ENCODE results near the gene VPS37C.

Gene VPS37C

DNA sequence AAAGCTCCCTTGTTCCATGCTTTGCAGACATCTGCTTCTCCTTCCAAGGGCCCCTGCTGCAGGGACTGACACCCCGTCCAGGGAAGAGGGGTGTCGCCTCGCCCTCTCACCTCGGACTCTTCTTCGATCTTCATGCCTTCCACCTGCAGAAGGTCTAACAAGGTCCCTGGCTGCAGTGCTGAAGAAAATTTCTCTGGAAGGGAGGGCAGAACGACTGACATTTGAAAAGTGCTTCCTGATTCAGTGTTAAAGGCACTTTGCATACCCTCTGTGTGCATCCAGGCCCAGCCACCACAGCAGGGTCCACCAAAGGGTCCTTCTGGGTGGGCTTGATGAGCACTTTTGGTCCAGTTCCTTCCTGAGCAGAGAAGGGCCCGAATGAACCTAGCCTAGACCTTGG lies 28.1 kb downstream of the VPS37C start:
- DNase-seq (ENCODE audit: low spot score), result no peak

DNA sequence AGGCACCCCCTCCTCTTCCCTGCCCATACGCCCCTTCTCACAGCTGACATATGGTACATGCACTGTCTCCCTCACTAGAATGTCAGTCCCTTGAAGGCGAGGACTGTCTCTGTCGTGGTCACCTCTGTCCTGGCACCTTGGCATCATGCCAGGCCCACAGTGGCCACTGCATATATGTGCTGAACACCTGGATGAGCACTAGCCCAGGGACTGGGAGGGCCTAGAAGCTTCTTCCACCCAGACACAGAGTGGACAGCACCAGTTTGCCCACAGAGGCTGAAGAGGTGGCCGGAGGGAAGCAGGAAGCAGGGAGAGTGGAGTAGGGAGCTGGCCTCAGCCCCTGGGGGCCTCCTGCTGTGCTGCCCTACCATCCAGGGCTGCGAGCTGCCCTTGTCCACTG lies 28.6 kb downstream of the VPS37C start:
- DNase-seq (ENCODE audit: low spot score), result no peak

DNA sequence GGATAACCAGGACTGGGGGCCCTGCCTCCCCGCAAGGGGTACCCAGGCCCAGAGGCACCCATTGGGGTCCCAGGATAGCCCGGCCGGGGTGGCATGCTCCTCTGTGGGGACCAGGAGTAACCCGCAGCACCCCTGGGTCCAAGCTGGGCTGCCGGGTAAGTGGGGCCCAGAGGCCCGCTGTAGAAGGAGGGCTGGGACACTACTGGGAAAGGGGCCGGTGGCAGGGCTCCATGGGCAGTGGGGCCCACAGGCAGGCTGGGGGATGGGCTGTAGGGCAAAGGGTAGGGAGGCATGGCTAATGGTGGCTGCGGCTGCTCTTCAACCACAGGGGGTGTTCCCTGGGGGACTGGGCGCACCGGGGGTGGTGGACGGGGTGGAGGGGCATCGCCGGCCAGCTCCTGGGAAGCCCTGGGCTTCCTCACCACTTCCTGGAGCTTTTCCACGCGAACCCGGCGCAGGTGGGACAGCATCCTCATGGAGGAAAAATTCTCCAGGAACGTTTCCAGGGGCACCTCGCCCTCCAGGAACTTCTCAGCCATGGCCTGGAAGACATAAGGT lies 29.1 kb downstream of the VPS37C start:
- DNase-seq (ENCODE audit: low spot score), result no peak

DNA sequence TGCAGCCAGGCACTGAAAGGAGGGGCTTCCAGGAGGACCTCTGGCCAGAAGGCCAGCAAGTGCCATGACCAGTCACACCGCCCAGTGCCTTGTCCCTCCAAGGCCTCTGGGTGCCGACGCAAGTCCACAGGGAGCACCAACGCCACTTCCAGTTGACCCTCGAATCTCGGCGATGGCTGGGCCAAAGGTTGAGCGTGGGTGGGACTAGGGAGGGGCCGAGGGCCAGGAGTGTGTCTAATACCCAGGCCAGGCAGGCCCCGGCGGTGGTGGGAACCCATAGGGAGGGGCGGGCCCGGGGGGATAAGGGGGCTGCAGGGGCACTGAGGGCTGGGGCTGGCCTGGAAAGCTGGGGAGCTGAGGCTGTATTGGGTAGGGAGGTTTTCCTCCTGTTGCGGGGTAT lies 29.6 kb downstream of the VPS37C start:
- DNase-seq (ENCODE audit: low spot score), result no peak

DNA sequence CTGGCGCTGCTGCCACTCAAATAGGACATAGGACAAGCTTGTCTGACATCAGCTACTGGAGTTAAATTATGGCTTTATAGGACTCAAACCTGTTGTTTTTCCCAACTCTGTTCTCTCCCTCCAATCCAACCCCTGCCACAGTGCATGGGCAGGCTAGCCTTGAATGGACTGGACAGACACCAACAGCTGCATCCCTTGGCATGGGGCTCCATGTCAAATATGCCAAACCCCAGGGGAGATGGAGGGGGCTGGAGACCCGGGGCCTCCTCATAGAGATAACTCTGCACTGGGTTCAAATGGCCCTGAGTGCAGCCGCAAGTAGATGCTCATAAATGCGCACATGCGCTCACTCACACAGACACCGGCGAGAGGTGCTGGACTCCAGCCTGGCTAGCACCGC lies 30.0 kb downstream of the VPS37C start:
- DNase-seq (ENCODE audit: low spot score), result no peak

DNA sequence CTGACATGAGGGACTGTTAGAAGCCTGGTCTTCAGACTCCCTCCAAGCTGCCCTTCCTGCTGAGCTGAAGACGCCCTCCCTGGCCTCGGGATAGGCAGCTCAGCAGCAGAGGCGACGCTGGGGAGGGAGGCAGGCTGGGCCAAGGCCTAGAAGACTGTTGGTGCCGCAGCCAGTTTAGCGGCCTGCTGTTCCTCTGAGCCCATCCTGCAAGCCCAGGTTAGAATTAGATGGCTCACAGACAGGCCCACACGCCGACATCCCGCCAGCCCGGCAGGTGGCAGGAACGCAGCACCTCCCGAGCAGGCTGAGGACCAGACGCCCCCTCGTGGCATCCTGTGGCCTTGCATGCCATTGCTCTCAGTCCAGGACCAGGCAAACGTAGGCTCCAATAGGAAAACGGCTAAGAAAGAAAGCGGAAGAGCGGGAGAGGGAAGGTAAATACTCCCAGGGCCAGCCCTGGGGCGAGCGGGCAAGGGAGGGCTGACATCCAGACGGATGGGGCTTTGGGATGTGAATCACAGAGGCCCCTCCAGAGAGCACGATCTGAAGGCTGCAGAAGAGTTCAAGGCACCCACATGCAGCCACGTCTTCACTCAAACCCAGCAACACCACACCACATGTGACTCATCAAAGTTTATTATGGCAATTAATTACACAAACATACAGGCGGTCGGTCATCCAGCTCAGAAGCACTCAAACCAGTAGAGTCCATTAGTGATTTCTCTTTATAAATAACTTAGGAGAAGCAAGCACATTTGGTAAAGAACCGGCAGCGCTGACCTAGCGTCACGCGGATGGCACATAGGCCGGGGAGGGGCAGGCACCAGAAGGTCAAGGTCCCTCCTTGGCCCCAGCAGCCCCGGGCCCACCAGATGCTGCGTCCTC lies 31.3 kb downstream of the VPS37C start:
- peak; percentile 96 for DNase-seq (ENCODE audit: low spot score)

DNA sequence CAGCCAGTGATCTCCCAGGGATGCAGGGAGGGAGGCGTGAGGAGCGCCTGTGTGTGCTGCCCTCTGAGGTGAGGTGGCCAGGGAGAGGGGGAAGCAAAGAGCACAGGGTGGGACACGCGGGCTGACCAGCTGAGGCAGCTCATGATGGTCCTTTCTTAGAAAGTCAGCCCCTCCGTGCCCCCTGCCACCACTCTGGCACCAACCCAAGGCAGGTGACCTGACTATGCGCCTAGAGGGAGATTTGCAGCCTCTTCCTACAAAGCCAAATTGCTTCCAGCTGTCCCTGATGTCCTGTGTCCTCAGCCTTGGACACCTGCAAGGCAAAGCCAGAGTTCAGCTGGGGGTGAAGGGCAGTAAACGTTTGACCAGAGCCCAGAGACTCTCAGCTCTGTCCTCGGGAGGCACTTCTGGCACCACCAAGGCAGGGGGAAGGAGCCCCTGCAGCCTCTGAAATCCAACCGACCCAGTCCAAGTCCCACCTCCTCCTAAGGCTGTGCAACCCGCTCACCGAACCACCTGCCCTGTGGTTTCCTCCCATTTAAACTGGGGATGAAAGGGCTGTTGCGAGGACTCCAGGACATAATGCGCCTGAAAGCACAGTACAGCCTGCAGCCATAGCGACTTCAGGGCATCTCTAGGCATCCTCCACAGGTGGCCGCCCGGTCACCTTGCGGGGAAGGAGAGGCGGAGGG lies 32.1 kb downstream of the VPS37C start:
- DNase-seq (ENCODE audit: low spot score), result no peak

DNA sequence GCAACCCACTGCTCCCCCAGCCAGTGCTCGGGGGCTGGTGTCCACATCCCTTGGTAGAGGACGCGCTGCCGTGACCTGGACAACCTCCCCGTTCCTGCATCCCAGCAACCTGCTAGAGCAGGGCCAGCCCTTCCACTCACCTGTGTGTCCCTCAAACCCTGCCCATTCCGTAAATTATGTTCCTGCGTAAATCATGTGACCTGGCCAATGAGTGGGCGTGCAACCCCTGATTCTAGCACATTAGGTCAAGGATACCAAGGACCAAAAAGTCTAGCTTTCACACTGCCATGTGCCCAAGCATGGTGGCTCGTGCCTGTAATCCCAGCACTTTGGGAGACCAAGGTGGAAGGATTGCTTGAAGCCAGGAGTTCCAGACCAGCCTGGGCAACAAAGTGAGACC lies 33.2 kb downstream of the VPS37C start:
- DNase-seq (ENCODE audit: low spot score), result no peak

DNA sequence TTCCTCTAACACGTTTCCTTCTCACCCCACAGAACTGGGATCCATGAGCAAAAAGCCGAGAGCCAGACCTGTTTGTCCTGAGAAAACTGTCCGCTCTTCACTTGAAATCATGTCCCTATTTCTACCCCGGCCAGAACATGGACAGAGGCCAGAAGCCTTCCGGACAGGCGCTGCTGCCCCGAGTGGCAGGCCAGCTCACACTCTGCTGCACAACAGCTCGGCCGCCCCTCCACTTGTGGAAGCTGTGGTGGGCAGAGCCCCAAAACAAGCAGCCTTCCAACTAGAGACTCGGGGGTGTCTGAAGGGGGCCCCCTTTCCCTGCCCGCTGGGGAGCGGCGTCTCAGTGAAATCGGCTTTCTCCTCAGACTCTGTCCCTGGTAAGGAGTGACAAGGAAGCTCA lies 35.0 kb downstream of the VPS37C start:
- DNase-seq (ENCODE audit: low spot score), result no peak

DNA sequence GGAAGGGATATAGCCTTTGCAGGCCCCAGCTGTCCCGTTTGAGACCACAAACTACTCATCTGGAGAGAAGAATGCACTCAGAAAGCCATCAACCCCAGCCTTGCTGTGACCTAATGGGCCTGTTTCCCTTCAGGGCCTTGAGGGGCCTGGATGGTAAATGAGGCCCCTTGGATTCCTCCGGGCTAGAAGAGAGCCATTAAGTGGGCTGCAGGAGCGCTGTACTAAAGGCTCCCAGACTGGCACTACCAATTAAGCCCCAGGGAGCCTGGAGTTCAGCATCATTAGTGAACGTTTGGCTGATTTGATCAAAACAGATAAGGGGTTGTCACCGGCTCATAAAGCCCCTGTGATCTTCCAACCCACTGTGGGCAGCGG lies 35.9 kb downstream of the VPS37C start:
- no peak for DNase-seq (ENCODE audit: low spot score)

DNA sequence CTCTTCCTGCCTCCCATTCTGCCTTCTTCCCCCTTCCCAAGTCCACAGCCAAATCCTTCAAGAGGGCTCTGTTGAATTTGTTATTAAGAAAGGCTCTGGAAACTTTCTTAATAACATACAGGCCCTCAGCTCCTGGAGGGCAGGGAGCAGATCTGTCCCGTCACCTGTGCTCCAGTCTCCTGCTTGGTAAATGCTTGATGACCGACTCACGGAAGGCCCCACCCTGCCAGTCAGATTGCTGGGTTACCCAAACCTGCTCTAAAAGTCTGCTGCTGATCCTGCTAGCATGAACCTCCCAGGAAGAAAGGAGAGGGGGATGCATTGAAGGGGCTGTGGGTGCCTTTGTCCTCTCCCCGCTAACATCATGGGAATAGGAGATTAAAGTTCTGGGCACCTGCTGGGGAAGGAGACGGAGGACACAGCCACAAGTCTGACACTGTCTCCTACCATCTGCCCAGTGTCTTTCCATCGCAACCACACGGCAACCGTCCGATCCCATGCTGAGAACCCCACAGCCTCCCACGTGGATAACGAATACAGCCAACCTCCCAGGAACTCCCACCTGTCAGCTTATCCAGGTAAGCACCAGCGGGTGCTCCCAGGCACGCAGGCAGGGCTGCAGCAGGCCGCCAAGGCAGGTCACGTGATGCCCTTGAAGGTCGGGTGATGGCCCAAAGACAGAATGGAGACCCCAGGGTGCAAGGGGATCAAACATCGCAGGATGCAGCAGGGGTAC lies 36.5 kb downstream of the VPS37C start:
- no peak for DNase-seq (ENCODE audit: low spot score)

DNA sequence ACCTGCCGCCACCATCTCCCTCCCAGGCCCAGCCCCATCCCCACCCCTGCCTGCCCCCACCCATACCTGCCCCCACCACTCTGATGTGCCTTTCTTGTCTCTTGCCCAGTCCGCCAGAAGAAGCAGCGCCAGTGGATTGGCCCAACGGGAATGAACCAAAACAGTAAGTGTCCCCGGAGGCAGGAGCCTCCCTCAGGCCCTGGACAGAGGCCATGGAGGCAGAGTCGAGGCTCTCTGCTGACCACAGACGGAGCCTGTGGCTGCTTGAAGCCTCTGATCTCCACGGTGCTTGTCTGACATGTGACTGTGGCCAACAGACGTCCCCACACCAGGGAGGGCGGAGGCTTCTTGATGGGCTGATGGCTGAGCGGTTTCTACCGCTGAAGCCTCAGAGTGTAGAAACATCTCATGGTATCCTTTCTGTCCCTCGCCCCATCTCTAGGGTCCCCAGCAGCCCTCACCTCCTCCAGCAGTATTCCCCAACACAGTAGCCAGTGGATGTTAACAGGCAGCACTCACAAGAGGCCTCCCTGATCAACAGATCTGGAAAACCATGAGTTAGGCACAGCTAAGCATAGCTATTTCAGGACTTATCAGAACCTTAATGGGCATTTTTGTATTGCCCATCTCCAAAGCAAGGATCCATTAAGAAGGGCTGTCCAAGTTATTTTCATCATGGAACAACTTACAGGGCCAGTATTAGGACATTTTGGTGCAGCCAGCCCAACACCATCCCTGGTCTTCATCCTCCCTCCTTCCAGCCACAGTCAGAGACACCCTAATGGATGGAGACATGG lies 37.3 kb downstream of the VPS37C start:
- no peak for DNase-seq (ENCODE audit: low spot score)

DNA sequence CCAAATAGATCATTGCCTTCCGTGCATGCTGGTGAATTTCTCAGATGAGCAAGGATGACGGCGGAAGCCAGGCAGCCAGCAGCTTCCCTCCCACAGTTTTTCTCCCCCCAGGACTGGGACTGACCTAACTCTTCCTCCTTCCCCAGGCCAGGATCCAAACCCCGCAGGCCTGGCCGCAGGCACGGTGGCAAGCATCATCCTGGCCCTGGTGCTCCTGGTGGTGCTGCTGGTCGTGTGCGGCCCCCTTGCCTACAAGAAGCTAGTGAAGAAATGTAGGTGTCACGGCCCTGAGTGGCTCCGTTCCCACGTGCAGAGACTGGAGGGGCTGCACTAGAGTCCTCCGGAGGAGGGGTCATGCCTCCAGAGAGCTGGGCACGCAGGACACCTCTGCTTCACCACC lies 38.5 kb downstream of the VPS37C start:
- no peak for DNase-seq (ENCODE audit: low spot score)

DNA sequence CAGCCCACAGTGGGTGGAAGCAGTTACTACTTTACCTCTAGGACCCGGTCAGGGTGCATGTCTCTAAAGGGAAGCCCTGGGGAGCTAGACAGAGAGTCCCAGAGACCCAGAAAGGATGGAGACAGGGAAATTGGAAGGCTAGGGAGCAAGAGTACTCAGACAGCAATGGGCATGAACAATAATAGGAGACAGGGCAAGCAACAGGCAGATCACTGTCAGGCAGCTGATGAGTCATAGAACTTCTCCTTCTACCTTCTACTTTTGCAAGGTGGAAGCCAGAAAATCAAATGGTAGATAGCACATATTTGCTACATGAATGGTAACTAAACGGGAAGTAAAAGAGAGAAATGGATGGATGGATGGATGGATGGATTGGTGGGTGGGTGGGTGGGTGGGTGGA lies 39.3 kb downstream of the VPS37C start:
- DNase-seq (ENCODE audit: low spot score), result no peak

DNA sequence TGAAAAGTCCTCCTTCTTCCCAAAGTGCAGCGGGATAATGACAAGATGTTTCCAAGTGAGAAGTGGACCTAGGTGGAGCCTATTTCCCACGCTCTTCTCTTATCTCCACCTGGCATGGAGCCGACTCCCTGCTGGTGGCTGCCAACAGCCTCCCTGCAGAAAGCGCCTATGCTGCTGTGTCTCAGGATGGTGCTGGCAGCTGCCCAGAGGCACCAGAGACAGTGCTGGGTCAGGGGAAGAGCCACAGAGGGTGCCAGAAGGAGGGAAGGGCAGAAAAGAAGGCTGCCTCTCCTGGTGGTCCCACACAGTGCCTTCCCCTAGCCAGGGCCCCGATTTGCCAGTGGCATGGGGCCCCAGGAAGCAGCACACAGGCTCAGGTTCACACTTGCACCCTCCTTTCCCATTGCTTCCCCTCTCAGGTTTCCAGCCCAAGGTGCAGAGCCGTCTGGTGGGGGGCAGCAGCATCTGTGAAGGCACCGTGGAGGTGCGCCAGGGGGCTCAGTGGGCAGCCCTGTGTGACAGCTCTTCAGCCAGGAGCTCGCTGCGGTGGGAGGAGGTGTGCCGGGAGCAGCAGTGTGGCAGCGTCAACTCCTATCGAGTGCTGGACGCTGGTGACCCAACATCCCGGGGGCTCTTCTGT lies 39.9 kb downstream of the VPS37C start:
- DNase-seq (ENCODE audit: low spot score), result no peak

DNA sequence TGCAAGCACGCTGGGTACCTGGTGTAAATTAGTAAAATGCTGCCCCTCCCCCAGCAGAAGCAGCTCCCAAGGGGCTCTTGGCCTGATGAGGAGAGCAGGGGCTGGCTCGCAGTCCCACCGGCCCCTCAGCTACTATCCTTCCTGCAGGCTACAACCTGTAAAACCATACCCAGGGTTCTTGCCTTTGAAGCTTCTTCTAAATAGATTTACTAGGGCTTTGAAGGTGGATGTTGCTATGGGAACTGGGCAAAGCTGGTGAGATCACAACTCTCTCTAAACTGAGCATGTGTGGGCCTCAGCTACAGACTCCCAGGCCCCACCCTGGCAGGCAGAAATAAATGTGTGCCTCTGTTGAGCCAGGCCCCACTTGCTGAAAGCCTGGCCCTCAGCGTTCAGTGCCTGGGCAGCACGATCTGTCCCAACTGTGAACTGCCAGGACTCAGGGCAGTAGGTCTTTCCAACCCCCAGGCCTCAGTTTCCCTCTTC lies 40.5 kb downstream of the VPS37C start:
- peak; percentile 51 for DNase-seq (ENCODE audit: low spot score)

DNA sequence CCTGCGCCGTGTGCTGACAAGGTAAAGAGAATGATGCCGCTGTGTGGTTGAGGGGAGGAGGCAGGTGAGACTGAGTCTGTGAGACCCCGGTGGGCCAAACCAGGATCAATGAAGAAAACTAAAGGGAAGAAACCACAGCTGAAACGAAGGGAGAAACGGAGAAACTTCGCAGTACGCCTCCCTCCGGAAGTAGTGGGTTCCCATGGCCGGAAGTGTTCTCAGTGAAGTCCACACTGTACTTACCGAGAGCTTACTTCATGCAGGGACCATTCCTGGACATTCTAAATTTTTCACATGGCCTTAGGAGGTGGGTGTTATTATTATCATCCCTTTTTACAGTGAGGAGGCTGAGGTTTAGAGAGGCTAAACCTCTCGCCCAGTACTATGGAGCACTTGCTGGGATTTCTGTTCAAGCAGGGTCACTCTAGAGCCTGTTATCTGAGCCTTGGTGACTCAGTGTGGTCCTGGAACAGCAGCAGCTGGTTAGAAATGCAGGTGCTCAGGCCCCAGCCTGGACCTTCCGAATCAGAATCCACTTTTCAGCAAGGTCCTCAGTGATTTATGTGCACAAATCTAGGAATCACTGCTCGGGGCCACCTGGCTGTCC lies 41.0 kb downstream of the VPS37C start:
- DNase-seq (ENCODE audit: low spot score), result no peak

DNA sequence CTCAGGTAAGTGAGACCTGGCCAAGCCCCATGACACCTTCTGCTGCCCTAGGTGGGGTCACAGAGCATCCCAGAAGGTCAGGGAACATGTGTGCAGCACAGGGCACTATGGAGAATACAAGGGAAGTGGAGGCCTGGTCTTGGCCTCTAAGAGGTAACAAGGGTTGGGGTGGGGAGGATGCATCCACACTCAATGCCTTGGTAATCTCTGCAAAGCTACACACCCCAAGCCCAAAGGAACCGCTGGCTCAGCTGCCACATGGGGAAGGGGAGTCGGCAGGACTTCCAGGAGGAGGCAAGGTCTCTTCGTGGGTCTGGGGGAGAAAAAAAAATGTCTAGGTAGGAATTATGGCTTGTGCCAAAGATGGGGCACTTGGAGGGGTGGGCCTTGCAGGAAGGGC lies 41.7 kb downstream of the VPS37C start:
- no peak for DNase-seq (ENCODE audit: low spot score)

DNA sequence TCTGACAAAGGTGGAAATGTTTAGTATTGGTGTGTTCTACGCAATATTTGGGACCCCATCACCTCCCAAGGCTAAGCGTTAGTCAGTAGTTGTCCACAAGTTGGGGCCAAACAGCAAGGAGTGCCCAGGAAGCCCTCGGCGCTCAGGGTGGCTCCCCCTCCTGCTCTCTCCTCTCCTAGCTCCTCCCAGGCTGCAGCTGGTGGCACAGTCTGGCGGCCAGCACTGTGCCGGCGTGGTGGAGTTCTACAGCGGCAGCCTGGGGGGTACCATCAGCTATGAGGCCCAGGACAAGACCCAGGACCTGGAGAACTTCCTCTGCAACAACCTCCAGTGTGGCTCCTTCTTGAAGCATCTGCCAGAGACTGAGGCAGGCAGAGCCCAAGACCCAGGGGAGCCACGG lies 42.2 kb downstream of the VPS37C start:
- DNase-seq (ENCODE audit: low spot score), result no peak

DNA sequence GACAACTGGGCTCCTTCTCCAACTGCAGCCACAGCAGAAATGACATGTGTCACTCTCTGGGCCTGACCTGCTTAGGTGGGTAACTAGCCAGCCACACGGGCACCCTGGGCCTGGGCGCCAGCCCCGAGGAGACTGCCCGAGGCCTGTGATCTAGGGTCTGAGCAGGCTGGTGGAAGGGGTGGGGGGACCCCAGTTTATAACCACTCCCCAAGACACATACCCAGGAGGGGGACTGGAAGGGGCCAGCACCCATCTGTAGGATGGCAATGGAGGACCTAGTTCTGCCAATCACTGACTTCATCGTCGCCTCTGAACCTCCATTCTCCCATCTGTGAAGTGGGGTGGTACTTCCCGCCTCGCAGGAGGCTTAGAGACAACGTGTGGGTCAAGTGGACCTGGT lies 42.8 kb downstream of the VPS37C start:
- DNase-seq (ENCODE audit: low spot score), result no peak

DNA sequence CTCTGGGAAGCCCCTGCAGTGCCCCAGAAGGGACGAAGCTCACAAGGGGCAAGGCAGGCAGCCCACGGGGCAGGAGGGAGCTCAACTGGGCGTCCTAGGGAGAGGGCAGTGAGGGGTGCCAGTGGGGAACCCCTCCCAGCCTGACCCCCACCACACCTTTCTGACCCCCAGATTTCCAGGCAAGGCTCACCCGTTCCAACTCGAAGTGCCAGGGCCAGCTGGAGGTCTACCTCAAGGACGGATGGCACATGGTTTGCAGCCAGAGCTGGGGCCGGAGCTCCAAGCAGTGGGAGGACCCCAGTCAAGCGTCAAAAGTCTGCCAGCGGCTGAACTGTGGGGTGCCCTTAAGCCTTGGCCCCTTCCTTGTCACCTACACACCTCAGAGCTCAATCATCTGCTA lies 43.2 kb downstream of the VPS37C start:
- no peak for DNase-seq (ENCODE audit: low spot score)
